HG02981 (cell line): ENCODE measurements around the gene AGMO.
"Not testable (repeated sequence)": the region's sequence is repeated elsewhere in the genome, so short reads cannot be mapped to it uniquely, and the experiment has no call there.

Experiments
- ATAC-seq: cut with Tn5 transposase; IDR thresholded peaks from one replicate; pipeline ENCODE4 v1.9.1; 2021; ENCODE audit warnings: mild to moderate bottlenecking, moderate library complexity; ENCODE audit not compliant: unreplicated experiment

AGMO gene

GRCh38 chr7:15330943-15331342 lies 230.9 kb downstream of the AGMO start:
- ATAC-seq = no peak

GRCh38 chr7:15327001-15327400 lies 234.8 kb downstream of the AGMO start:
- no peak for ATAC-seq

- ATAC-seq = no peak
These were observed 235.7 kb downstream of the AGMO start for GRCh38 chr7:15326044-15326644.

GRCh38 chr7:15323550-15323949 lies 238.3 kb downstream of the AGMO start:
- ATAC-seq = no peak

GRCh38 chr7:15317215-15317614 lies 244.6 kb downstream of the AGMO start:
- no peak for ATAC-seq

GRCh38 chr7:15315678-15316077 lies 246.1 kb downstream of the AGMO start:
- no peak for ATAC-seq

GRCh38 chr7:15314922-15315321 lies 246.9 kb downstream of the AGMO start:
- no peak for ATAC-seq

GRCh38 chr7:15313361-15313760 lies 248.5 kb downstream of the AGMO start:
- ATAC-seq = no peak

- ATAC-seq = no peak
These were observed 251.9 kb downstream of the AGMO start for GRCh38 chr7:15309872-15310271.

GRCh38 chr7:15308821-15309220 lies 253.0 kb downstream of the AGMO start:
- no peak for ATAC-seq

- no peak for ATAC-seq
These were observed 255.5 kb downstream of the AGMO start for GRCh38 chr7:15306296-15306695.

GRCh38 chr7:15305002-15305600 lies 256.7 kb downstream of the AGMO start:
- peak; percentile 83 for ATAC-seq

GRCh38 chr7:15303357-15303756 lies 258.5 kb downstream of the AGMO start:
- no peak for ATAC-seq

GRCh38 chr7:15300986-15301385 lies 260.8 kb downstream of the AGMO start:
- not testable (repeated sequence) for ATAC-seq

- ATAC-seq = no peak
These were observed 269.7 kb downstream of the AGMO start for GRCh38 chr7:15292138-15292537.

GRCh38 chr7:15291699-15292098 lies 270.1 kb downstream of the AGMO start:
- no peak for ATAC-seq

- ATAC-seq = no peak
These were observed 273.1 kb downstream of the AGMO start for GRCh38 chr7:15288741-15289140.

GRCh38 chr7:15284396-15284795 lies 277.4 kb downstream of the AGMO start:
- ATAC-seq = no peak

GRCh38 chr7:15280078-15280733 lies 281.6 kb downstream of the AGMO start:
- no peak for ATAC-seq

GRCh38 chr7:15279640-15280039 lies 282.2 kb downstream of the AGMO start:
- ATAC-seq = no peak

GRCh38 chr7:15257689-15258088 lies 304.1 kb downstream of the AGMO start:
- ATAC-seq = no peak

- no peak for ATAC-seq
These were observed 309.6 kb downstream of the AGMO start for GRCh38 chr7:15252181-15252580.
